ENCODE data around the gene DSG4. TPM values are rescaled to one million over a fixed set of nuclear protein-coding genes. Genes with fewer than 3 reads are reported as not detected.

DSG4 gene
- total RNA-seq, 4 donors from 2014 or later: 0.09 to 0.63 (median 0.19) TPM; not detected in 1

GRCh38 chr18:31420524-31420923 is 43.9 kb downstream of the DSG4 start:
- DNase-seq (ENCODE audit: low spot score): no peak
- ATAC-seq (ENCODE audit: low FRiP score): no peak
- no peak for TF ChIP-seq CTCF (IDR thresholded peaks at IDR 0.05)

- DNase-seq (ENCODE audit: low spot score) (no peak), ATAC-seq (ENCODE audit: low FRiP score) (peak; percentile 56)
- TF ChIP-seq CTCF (IDR thresholded peaks at IDR 0.05): no peak
Measured at GRCh38 chr18:31424383-31424988, 47.9 kb downstream of the DSG4 start.

- DNase-seq (ENCODE audit: low spot score) (no peak), ATAC-seq (ENCODE audit: low FRiP score) (peak; percentile 37)
- no peak for TF ChIP-seq CTCF (IDR thresholded peaks at IDR 0.05)
Measured at GRCh38 chr18:31426021-31426420, 49.4 kb downstream of the DSG4 start.

GRCh38 chr18:31426871-31427406 is 50.4 kb downstream of the DSG4 start:
- DNase-seq (ENCODE audit: low spot score) (no peak), ATAC-seq (ENCODE audit: low FRiP score) (no peak)
- no peak for TF ChIP-seq CTCF (IDR thresholded peaks at IDR 0.05)

GRCh38 chr18:31428211-31428610 is 51.6 kb downstream of the DSG4 start:
- DNase-seq (ENCODE audit: low spot score) (no peak), ATAC-seq (ENCODE audit: low FRiP score) (no peak)
- TF ChIP-seq CTCF (IDR thresholded peaks at IDR 0.05): no peak

GRCh38 chr18:31429623-31430022 is 53.0 kb downstream of the DSG4 start:
- ATAC-seq (ENCODE audit: low FRiP score) (no peak), DNase-seq (ENCODE audit: low spot score) (no peak)
- no peak for TF ChIP-seq CTCF (IDR thresholded peaks at IDR 0.05)

GRCh38 chr18:31430072-31430471 is 53.5 kb downstream of the DSG4 start:
- no peak for DNase-seq (ENCODE audit: low spot score)
- no peak for TF ChIP-seq CTCF (IDR thresholded peaks at IDR 0.05)
- ATAC-seq (ENCODE audit: low FRiP score): no peak
